RWPE2 (cell line): Measurements from ENCODE around the gene SKAP1.

Experiments
- ATAC-seq: fragments of 200-7000 bp; cut with Tn5 transposase; 3 replicates; pipeline ENCODE4 v1.9.1; 2021; ENCODE audit warnings: low read depth
- DNase-seq: peaks from one replicate; pipeline ENCODE4 v3.0.0-alpha.2; 2020; ENCODE audit warnings: low spot score
- H3K27ac ChIP-seq: fragments of 450-650 bp; 2 replicates; pipeline ENCODE4 v1.5.1; 2017; ENCODE audit warnings: mild to moderate bottlenecking; ENCODE audit not compliant: poor library complexity, severe bottlenecking
- H3K27me3 ChIP-seq: fragments of 250-450 bp; sonication (Bioruptor Pico); 2 replicates; pipeline ENCODE4 v1.5.1; 2021; ENCODE audit warnings: mild to moderate bottlenecking, moderate library complexity; ENCODE audit not compliant: insufficient read depth, poor library complexity, severe bottlenecking
- H3K36me3 ChIP-seq: fragments of 250-450 bp; sonication (Bioruptor Pico); 2 replicates; pipeline ENCODE4 v1.5.1; 2020; ENCODE audit warnings: low read depth, mild to moderate bottlenecking, moderate library complexity
- H3K4me1 ChIP-seq: fragments of 250-450 bp; sonication (Bioruptor Pico); 2 replicates; pipeline ENCODE4 v1.5.1; 2021; ENCODE audit warnings: mild to moderate bottlenecking, moderate library complexity; ENCODE audit not compliant: insufficient read depth, poor library complexity, severe bottlenecking
- H3K4me3 ChIP-seq: fragments of 250-450 bp; sonication (Bioruptor Pico); 2 replicates; pipeline ENCODE4 v1.5.1; 2021; ENCODE audit warnings: mild to moderate bottlenecking, moderate library complexity; ENCODE audit not compliant: severe bottlenecking
- H3K9me3 ChIP-seq: fragments of 250-450 bp; sonication (Bioruptor Pico); 2 replicates; pipeline ENCODE4 v1.5.1; 2021; ENCODE audit warnings: mild to moderate bottlenecking, moderate library complexity; ENCODE audit not compliant: severe bottlenecking
- CTCF ChIP-seq: fragments of 450-650 bp; IDR thresholded peaks from one replicate; pipeline ENCODE4 v1.5.1; 2017; ENCODE audit warnings: mild to moderate bottlenecking, moderate library complexity; ENCODE audit not compliant: poor library complexity, severe bottlenecking

SKAP1 gene

GRCh38 chr17:48237456-48237855 is 192.6 kb downstream of the SKAP1 start:
- peaks cover 42% of the 10 kb centered on the region for H3K4me1 ChIP-seq
- peak overlapping the region; percentile 85 for H3K27ac ChIP-seq
- no peak for TF ChIP-seq CTCF
- DNase-seq (no peak), ATAC-seq (no peak)
- no peaks in the 10 kb centered on the region for H3K9me3 ChIP-seq
- H3K4me3 ChIP-seq: no peak overlapping the region
- no peaks in the 10 kb centered on the region for H3K27me3 ChIP-seq
- H3K36me3 ChIP-seq: no peaks in the 10 kb centered on the region

- ATAC-seq: peak; percentile 94
- peak; percentile 88 for DNase-seq
- Histone ChIP-seq H3K36me3 (no peaks in the 10 kb centered on the region), H3K4me3 (no peak overlapping the region), H3K4me1 (peaks cover 38% of the 10 kb centered on the region), H3K27me3 (no peaks in the 10 kb centered on the region), H3K9me3 (no peaks in the 10 kb centered on the region), H3K27ac (peak overlapping the region; percentile 85)
- TF ChIP-seq CTCF: no peak
Measured at GRCh38 chr17:48236681-48237134, 193.3 kb downstream of the SKAP1 start.

GRCh38 chr17:48234922-48235321 is 195.1 kb downstream of the SKAP1 start:
- DNase-seq (no peak), ATAC-seq (no peak)
- no peak overlapping the region for H3K4me3 ChIP-seq
- peaks cover 21% of the 10 kb centered on the region for H3K4me1 ChIP-seq
- no peak overlapping the region for H3K27ac ChIP-seq
- no peak for TF ChIP-seq CTCF
- H3K9me3 ChIP-seq: no peaks in the 10 kb centered on the region
- no peaks in the 10 kb centered on the region for H3K36me3 ChIP-seq
- no peaks in the 10 kb centered on the region for H3K27me3 ChIP-seq

- H3K27ac ChIP-seq: no peak overlapping the region
- peaks cover 13% of the 10 kb centered on the region for H3K4me1 ChIP-seq
- no peaks in the 10 kb centered on the region for H3K9me3 ChIP-seq
- no peaks in the 10 kb centered on the region for H3K36me3 ChIP-seq
- H3K4me3 ChIP-seq: no peak overlapping the region
- DNase-seq (no peak), ATAC-seq (no peak)
- no peak for TF ChIP-seq CTCF
- H3K27me3 ChIP-seq: no peaks in the 10 kb centered on the region
Measured at GRCh38 chr17:48231995-48232959, 197.7 kb downstream of the SKAP1 start.

- Histone ChIP-seq H3K27ac (no peak overlapping the region), H3K36me3 (no peaks in the 10 kb centered on the region), H3K4me3 (no peak overlapping the region), H3K4me1 (peaks cover 3% of the 10 kb centered on the region), H3K27me3 (no peaks in the 10 kb centered on the region), H3K9me3 (no peaks in the 10 kb centered on the region)
- DNase-seq (no peak), ATAC-seq (no peak)
- TF ChIP-seq CTCF: no peak
Measured at GRCh38 chr17:48229936-48230335, 200.1 kb downstream of the SKAP1 start.
